ENCODE data around the gene CAMTA1.

DNA sequence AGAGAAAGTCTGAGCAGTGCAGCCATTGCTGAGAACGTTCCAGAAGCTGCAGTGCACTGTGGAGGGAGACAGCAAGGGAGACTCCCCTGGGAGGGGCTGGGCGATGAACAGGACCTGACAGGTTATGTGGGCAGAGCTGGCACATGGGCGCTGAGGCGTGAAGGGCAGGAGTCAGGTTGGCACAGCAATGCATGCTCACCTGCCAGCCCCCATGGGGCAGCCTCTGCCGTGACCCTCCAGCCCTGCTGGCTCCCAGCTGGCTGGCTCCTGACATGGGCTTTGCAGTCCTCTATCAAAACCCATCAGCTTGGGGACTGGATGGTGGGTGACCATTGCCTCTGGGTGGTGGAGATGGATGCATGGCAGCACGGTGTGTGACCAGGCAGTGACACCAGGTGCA lies 300.3 kb downstream of the CAMTA1 start:
- TF ChIP-seq POLR2A (IDR thresholded peaks at IDR 0.05) (no peak), POLR2AphosphoS5 (IDR thresholded peaks at IDR 0.05) (no peak)
- TF ChIP-seq, protein P1, sequence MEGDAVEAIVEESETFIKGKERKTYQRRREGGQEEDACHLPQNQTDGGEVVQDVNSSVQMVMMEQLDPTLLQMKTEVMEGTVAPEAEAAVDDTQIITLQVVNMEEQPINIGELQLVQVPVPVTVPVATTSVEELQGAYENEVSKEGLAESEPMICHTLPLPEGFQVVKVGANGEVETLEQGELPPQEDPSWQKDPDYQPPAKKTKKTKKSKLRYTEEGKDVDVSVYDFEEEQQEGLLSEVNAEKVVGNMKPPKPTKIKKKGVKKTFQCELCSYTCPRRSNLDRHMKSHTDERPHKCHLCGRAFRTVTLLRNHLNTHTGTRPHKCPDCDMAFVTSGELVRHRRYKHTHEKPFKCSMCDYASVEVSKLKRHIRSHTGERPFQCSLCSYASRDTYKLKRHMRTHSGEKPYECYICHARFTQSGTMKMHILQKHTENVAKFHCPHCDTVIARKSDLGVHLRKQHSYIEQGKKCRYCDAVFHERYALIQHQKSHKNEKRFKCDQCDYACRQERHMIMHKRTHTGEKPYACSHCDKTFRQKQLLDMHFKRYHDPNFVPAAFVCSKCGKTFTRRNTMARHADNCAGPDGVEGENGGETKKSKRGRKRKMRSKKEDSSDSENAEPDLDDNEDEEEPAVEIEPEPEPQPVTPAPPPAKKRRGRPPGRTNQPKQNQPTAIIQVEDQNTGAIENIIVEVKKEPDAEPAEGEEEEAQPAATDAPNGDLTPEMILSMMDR (IDR thresholded peaks at IDR 0.05): no peak

Measured in stomach (tissue), 4 donors.